ENCODE results near the gene SEC24B. TPM values are rescaled to one million over a fixed set of nuclear protein-coding genes. Genes with fewer than 3 reads are reported as not detected.

SEC24B gene
- total RNA-seq = 10 to 100 TPM; 27.0 to 28.5 TPM

DNA sequence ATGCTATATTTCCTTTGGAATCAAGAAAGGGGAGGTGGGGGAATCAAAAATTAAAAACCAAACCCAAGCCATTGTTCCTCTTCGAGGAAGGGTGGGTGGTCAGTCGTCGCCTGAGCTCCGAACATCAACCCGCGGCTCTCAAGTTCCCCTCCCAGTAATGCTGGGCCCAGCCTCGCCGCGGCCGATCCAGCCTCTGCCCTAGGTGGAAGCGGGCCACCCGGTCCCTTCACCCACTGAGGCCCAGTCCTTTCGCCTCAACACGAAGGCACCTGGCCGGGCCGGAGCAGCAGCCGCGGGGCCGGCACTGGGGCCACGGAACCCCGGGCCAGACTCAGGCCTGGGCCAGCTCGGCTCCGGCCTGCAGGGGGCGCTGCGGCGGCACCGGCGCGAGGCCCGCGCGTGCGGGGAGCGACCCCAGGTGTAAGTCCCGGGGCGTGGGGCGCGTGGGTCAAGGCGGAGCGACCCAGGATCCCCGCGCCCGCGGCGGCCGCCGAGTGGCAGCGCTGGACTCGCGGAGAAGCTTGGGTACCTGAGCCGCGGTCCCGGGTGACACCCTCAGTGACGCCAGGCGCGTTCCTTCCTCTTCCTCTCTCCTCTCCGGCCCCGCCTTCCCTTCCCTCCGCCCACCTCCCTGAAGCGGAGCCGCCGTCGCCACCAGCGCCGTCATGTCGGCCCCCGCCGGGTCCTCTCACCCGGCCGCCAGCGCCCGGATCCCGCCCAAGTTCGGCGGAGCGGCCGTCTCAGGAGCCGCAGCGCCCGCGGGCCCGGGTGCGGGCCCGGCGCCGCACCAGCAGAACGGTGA lies at the start of gene SEC24B:
SEC24B (plus strand) TSS at position 611 of the 802 bp plus-strand sequence; CDS start at position 666, 55 bp downstream.
- POLR2A ChIA-PET = interaction anchor here (0.6 to 2.0 kb wide), 11 partner anchors 126 to 1261 kb away, joined by 3 to 17 read pairs (median 4); partner anchors contain the start of genes GAR1, MCUB and PLA2G12A
- peak within 1 kb of the TSS; percentile 90 for H3K4me3 Mint-ChIP-seq
- peaks cover 37% of the 10 kb centered on the region for H3K4me1 Mint-ChIP-seq
- no peaks in the 10 kb centered on the region for H3K9me3 Mint-ChIP-seq
- no peaks in the 10 kb centered on the region for H3K27me3 Mint-ChIP-seq
- ATAC-seq (ENCODE audit: low read depth) (peak; percentile 90), DNase-seq (peak; percentile 94)
- H3K36me3 Mint-ChIP-seq = peaks cover 14% of the 10 kb centered on the region
- peak within 1 kb of the TSS; percentile 83 for H3K27ac Mint-ChIP-seq

DNA sequence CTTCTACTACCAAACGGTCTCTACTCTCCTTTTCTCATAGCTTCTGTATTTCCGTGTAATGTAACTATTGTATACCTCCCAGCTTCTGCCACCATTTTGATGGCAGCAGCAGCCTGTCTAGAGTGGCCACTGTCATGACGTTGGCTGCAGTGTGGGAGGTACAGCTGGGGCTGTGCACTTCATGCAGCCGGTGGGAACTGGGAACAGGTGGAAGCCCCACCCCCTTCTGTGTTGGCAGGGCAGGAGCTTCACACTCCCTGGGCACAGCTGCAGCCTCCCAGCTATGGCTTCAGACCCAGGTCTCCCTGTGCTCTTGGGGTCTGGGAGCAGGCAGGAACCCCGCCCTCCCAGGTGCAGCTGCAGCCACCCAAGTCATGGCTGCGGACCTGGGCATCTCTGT lies 49.8 kb upstream of the SEC24B start:
- ATAC-seq (ENCODE audit: low read depth) (no peak), DNase-seq (no peak)
- Mint-ChIP-seq H3K27ac (no peak overlapping the region), H3K9me3 (no peaks in the 10 kb centered on the region), H3K4me1 (no peaks in the 10 kb centered on the region), H3K27me3 (peaks cover 13% of the 10 kb centered on the region), H3K36me3 (no peaks in the 10 kb centered on the region), H3K4me3 (no peak overlapping the region)
- POLR2A ChIA-PET = no interaction called here

DNA sequence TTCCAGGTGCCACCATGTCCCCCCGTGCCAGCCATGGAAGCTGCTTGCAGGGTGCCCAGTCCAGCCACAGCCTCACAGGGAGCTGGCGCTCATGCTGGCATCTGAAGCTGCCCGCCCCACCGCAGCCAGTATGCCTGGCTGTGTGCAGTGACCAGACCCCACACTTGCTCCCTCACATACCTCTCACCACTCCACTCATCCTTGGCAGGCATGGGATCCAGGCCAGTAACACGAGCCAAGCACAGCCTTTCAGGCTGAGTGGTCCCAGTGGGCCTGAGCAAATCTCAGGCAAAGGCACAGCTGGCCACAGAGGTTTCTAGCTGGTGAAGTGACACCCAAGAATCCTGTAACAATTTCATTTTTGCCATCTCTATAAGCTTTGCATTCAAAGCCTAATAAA lies 48.4 kb upstream of the SEC24B start:
- no peak for DNase-seq
- no peak overlapping the region for H3K27ac Mint-ChIP-seq
- H3K27me3 Mint-ChIP-seq = peaks cover 11% of the 10 kb centered on the region
- ATAC-seq (ENCODE audit: low read depth) = no peak
- no peaks in the 10 kb centered on the region for H3K4me1 Mint-ChIP-seq
- H3K9me3 Mint-ChIP-seq = no peaks in the 10 kb centered on the region
- POLR2A ChIA-PET = no interaction called here
- no peak overlapping the region for H3K4me3 Mint-ChIP-seq
- H3K36me3 Mint-ChIP-seq = no peaks in the 10 kb centered on the region

DNA sequence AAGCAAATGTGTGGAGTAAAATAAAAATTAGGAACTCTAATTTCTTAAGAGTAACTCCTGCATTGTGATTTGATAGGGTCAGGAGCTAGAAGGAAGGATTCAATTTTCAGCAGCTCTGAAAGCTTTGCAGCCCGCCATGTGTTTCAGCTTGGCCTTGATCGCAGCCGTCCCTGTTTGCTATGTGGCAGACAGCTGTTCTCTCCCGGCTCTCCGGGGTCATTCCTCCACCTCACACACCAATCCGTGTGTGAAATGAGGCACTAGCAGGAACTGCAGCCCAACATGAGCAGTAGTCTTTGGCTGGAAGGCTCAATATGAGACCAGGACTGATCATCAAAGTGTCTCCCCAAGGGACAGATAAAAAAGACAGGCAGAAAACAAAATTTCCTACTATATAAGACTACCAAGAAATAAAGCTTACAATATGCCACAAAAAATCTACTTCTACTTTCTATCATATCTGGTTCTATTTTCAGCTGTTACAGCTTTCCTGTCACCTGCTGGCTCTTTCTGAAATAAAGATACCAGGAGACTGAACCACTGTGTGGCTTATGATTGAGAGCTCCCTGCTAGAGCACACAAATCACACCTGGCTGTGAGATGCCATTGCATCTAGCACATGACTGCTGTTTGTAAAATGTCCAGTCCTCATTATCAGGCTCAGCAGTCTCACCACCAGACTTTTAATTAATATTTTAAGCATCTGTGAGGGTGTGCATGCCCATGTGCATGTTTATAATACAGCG lies 44.1 kb upstream of the SEC24B start:
- Mint-ChIP-seq H3K4me1 (peaks cover 12% of the 10 kb centered on the region), H3K27ac (no peak overlapping the region), H3K36me3 (no peaks in the 10 kb centered on the region), H3K9me3 (no peaks in the 10 kb centered on the region), H3K27me3 (peaks cover 16% of the 10 kb centered on the region), H3K4me3 (no peak overlapping the region)
- ATAC-seq (ENCODE audit: low read depth) (no peak), DNase-seq (no peak)
- POLR2A ChIA-PET = no interaction called here

DNA sequence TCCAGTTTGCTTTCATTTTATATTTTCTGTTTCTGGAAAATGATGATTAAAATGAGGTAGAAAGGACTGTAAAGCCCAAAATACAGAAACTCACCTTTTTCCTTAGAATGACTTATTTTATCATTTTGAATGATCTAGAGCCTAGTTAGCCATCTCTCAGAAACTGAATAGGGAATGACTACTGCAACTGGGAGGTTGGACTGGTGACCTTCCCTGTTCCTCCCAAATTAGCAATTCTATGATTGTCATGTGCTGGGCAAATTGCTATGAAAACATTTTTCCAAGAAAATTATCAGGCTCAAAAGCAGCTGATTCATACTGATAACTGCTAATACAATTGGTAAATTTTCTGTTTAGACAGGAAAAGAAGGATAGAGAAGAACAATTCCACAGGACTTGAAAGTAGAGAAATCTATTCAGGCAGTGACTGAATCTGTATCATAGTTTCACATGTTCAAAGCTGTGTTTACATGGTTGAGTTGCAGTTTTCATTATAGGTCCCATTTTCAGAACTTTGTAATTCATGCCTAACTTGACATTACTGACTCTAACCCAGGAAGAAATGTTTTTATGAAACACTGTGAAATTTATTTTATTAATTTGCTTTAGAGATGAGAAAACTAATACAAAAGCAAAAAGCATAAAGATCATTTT lies 43.4 kb upstream of the SEC24B start:
- Mint-ChIP-seq H3K36me3 (no peaks in the 10 kb centered on the region), H3K4me3 (no peak overlapping the region), H3K27me3 (peaks cover 16% of the 10 kb centered on the region), H3K9me3 (no peaks in the 10 kb centered on the region), H3K4me1 (peaks cover 12% of the 10 kb centered on the region), H3K27ac (no peak overlapping the region)
- POLR2A ChIA-PET = no interaction called here
- no peak for ATAC-seq (ENCODE audit: low read depth)
- no peak for DNase-seq

DNA sequence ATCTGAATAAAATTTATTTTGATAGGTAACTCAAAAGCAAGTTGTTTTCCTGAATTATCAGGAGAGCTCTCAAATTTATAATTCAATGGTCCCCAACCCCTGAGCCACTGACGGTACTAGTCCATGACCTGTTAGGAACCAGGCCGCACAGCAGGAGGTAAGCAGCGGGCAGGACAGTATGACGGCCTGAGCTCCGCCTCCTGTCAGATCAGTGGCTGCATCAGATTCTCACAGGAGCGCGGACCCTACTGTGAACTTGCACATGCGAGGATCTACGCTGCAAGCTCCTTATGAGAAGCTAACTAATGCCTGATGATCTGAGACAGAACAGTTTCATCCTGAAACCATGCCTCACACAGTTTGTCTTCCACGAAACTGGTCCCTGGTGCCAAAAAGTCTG lies 37.9 kb upstream of the SEC24B start:
- Mint-ChIP-seq H3K27ac (no peak overlapping the region), H3K27me3 (peaks cover 22% of the 10 kb centered on the region), H3K36me3 (no peaks in the 10 kb centered on the region), H3K4me3 (no peak overlapping the region), H3K9me3 (no peaks in the 10 kb centered on the region), H3K4me1 (peaks cover 10% of the 10 kb centered on the region)
- DNase-seq (no peak), ATAC-seq (ENCODE audit: low read depth) (no peak)
- POLR2A ChIA-PET = no interaction called here

DNA sequence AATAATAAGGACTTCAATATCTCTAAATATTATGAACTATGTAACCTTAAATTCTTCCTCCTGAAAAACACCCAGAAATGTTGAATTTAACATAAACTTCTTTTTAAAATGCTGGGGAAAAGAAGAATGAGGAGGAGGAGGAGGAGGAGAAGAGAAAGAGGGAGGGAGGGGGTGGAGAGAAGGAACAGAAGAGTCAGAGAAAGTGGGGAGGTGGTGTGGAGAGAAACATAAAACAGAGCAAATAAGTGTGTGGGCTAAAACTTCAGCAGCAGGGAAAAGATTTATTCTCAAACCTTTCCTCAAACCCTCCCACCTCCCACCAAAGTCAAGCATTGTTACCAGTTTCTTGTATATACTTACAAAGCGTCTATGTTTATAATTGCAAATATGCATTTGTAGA lies 34.7 kb upstream of the SEC24B start:
- no peak for DNase-seq
- Mint-ChIP-seq H3K4me1 (no peaks in the 10 kb centered on the region), H3K27me3 (peaks cover 26% of the 10 kb centered on the region), H3K36me3 (no peaks in the 10 kb centered on the region), H3K4me3 (no peak overlapping the region), H3K9me3 (no peaks in the 10 kb centered on the region), H3K27ac (no peak overlapping the region)
- ATAC-seq (ENCODE audit: low read depth) = no peak
- POLR2A ChIA-PET = no interaction called here

DNA sequence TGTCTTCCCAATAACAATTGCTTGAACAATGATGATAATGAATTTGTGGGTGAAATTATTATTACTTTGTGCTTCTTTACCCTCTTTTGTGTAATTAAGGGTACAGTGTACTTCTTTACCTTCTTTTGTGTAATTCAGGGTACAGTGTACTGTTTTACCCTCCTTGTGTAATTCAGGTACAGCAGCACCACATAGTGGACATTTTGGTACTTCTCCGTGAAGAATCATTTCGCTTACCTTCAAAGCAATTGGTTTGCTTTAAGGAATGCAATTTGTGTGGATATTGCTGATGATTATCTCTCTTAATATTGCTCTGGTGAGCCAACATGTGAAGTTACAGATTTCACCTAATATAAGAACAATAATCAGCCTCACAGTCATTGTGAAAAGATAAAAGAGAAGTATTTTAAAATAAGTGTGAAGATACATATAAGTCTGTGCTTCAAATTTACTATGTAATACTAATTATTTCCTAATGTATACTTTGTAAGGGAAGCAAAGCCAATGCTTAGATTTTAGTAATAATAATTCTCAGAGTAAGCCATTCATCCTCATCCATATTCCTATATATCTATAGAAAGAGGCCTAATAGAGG lies 27.2 kb upstream of the SEC24B start:
- POLR2A ChIA-PET = no interaction called here
- no peak overlapping the region for H3K4me3 Mint-ChIP-seq
- no peak for DNase-seq
- H3K4me1 Mint-ChIP-seq = peaks cover 2% of the 10 kb centered on the region
- ATAC-seq (ENCODE audit: low read depth) = peak; percentile 77
- H3K36me3 Mint-ChIP-seq = no peaks in the 10 kb centered on the region
- no peaks in the 10 kb centered on the region for H3K9me3 Mint-ChIP-seq
- peaks cover 31% of the 10 kb centered on the region for H3K27me3 Mint-ChIP-seq
- H3K27ac Mint-ChIP-seq = no peak overlapping the region

DNA sequence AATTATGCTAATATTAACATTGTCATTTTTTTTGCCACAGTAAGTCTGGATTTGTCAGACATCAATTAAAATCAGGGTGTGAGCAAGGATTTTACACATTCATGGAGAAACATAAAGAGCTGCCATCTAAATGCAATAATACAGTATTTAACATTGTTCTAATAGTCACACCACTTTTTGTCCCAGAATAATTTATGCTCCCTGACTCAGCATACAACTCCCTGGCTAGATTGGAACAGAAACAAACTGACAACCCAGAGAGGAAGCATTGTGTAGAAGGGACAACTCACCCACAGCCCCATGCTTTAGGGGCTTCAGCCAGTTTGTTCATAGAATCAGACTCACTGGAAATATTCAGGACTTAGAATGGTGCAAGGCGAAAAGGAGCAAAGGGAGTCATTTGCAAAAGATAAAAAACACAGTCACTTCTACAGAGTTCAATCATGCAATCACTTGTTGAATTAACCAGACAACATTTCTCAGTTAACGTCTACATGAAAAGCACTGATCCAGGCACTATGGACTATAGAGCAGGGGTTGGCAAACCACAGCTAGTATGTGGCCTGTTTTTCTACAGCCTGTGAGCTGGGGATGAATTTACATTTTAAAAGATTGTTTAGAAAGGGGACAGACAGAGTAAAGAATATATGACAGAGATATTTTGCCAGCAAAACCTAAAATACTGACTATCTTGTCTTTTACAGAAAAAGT lies 26.4 kb upstream of the SEC24B start:
- H3K4me1 Mint-ChIP-seq = peaks cover 2% of the 10 kb centered on the region
- H3K36me3 Mint-ChIP-seq = no peaks in the 10 kb centered on the region
- POLR2A ChIA-PET = no interaction called here

DNA sequence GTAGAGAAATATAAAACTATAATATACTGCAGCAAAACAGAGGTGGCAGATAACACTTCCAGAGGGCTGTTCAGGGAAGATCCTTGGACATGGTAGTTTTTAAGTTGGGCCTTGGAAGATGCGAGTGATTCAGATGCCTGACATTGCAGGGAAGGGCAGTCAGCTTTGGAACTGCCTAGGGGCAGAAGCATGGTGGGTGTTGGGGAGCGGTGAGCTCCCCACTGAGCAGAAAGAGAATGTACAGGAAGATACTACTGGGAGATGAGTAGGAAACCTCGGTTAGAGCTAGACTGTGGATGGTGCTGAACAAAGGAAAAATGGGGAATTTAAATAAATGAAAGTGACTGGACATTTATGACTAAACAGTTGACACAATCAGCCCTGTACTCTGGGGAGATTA lies 24.9 kb upstream of the SEC24B start:
- no peaks in the 10 kb centered on the region for H3K9me3 Mint-ChIP-seq
- H3K27me3 Mint-ChIP-seq = peaks cover 25% of the 10 kb centered on the region
- DNase-seq = no peak
- H3K4me3 Mint-ChIP-seq = no peak overlapping the region
- ATAC-seq (ENCODE audit: low read depth) = no peak
- no peak overlapping the region for H3K27ac Mint-ChIP-seq
- peaks cover 2% of the 10 kb centered on the region for H3K4me1 Mint-ChIP-seq
- H3K36me3 Mint-ChIP-seq = no peaks in the 10 kb centered on the region
- POLR2A ChIA-PET = no interaction called here

More for the DNA sequence above, 26.4 kb upstream of the SEC24B start:
- DNase-seq (no peak), ATAC-seq (ENCODE audit: low read depth) (no peak)
- Mint-ChIP-seq H3K4me3 (no peak overlapping the region), H3K27me3 (peaks cover 31% of the 10 kb centered on the region), H3K9me3 (no peaks in the 10 kb centered on the region), H3K27ac (no peak overlapping the region)

DNA sequence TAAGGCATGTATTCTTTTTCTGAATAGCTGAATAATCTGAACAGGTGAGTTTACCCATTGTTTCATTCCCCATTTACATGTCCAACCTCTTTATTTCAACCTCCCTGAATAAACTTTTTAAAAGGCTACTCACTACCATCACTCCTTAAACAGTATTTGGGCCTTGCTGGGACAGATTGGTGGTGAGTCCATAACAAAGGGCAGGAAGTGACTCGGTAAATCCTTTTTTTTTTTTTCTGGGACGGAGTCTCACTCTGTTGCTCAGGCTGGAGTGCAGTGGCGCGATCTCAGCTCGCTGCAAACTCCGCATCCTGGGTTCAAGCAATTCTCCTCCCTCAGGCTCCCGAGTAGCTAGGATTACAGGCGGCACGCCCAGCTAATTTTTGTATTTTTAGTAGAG lies 23.4 kb upstream of the SEC24B start:
- H3K4me3 Mint-ChIP-seq = no peak overlapping the region

DNA sequence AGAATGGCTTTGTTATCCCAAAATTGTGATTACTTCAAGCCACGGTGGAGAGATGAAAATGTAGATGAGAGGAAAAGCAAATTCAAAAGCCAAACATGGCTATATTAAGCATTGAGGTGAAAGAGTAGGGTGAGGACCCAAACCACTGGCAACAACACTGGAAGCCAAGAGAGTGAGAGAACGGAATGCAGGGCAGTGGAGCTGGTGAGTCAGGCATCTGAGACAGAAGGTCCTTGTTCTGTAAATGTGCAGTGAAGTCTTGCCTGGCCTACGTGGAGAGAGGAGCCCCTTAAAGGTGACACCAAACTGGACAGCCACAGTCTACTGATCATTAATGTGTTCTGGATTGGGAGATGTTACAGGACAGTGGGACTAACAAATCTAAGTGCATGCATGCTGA lies 22.8 kb upstream of the SEC24B start:
- DNase-seq (no peak), ATAC-seq (ENCODE audit: low read depth) (no peak)
- peaks cover 4% of the 10 kb centered on the region for H3K4me1 Mint-ChIP-seq
- H3K9me3 Mint-ChIP-seq = no peaks in the 10 kb centered on the region
- no peak overlapping the region for H3K4me3 Mint-ChIP-seq
- no peaks in the 10 kb centered on the region for H3K36me3 Mint-ChIP-seq
- POLR2A ChIA-PET = no interaction called here
- H3K27ac Mint-ChIP-seq = no peak overlapping the region
- H3K27me3 Mint-ChIP-seq = peaks cover 16% of the 10 kb centered on the region

More for the DNA sequence above, 23.4 kb upstream of the SEC24B start:
- no peaks in the 10 kb centered on the region for H3K36me3 Mint-ChIP-seq
- no peak overlapping the region for H3K27ac Mint-ChIP-seq
- POLR2A ChIA-PET = interaction anchor here (0.7 kb wide), 1 partner anchor 348 kb away, joined by 3 read pairs; no protein-coding TSS in a partner anchor
- no peaks in the 10 kb centered on the region for H3K9me3 Mint-ChIP-seq
- H3K27me3 Mint-ChIP-seq = peaks cover 19% of the 10 kb centered on the region
- no peak for ATAC-seq (ENCODE audit: low read depth)
- H3K4me1 Mint-ChIP-seq = peaks cover 4% of the 10 kb centered on the region
- DNase-seq = no peak

DNA sequence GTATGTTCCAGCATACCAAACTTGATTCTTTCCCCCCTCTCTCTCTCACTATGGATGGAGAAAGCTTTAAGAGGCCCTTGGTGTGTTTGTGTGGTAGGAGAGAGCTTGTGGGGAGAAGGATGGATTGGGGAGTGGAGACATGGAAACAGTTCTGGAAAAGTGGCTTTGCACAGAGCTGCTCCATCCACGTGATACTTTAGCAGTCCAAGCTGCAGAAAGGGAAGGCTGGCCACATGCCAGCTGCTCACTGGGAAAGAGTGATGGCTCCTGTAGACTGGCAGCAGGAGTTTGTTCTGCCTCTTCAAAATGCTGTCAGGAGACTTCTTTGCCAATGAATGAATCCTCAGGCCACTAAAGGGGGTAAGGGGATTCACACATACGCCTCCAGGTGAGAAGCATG lies 21.7 kb upstream of the SEC24B start:
- POLR2A ChIA-PET = no interaction called here
- Mint-ChIP-seq H3K4me3 (no peak overlapping the region), H3K4me1 (peaks cover 2% of the 10 kb centered on the region), H3K27ac (no peak overlapping the region), H3K27me3 (peaks cover 9% of the 10 kb centered on the region), H3K36me3 (no peaks in the 10 kb centered on the region), H3K9me3 (no peaks in the 10 kb centered on the region)
- DNase-seq (no peak), ATAC-seq (ENCODE audit: low read depth) (no peak)

Data from activated naive CD8-positive, alpha-beta T cell treated with anti-CD3 and anti-CD28 coated beads, Interleukin-2, amount 10 ng/mL, durations not matched to agents 7 days and 5 days (primary cell).